ENCODE measurements around the gene ZNF692.
"Not testable (repeated sequence)": the region's sequence is repeated elsewhere in the genome, so short reads cannot be mapped to it uniquely, and the experiment has no call there.

ZNF692 gene

DNA sequence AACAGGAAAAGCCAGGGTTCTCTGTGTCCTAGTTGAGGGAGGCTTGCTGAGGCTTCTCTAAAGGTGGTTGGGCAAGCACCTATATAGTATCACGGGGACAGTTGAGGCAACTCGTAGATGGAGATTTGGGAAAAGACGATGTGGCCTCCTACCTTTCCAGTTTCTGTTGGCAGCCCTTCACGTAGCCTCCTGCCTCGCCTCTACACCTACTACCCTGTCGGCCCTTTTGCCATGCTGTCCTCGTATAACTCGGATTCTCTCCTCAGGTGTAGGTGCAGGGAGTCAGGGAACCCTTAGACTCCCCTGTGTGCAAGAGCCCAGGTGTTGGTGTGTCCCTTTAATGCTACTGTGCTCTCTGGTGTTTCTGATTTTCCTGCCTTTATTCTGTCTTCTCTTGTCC lies 10.3 kb downstream of the ZNF692 start:
- no peak for DNase-seq

DNA sequence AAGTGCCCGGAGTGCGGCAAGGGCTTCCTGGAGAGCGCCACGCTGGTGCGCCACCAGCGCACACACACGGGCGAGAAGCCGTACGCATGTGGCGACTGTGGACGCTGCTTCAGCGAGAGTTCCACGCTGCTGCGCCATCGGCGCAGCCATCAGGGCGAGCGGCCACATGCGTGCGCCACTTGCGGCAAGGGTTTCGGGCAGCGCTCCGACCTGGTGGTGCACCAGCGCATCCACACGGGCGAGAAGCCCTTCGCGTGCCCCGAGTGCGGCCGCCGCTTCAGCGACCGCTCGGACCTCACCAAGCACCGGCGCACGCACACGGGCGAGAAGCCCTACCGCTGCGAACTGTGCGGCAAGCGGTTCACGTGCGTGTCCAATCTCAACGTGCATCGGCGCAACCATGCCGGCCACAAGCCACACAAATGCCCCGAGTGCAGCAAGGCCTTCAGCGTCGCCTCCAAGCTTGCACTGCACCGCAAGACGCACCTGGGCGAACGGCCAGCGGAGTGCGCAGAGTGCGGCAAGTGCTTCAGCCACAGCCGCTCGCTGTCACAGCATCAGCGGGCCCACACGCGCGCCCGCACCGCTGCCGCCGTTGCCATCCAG lies 10.8 kb downstream of the ZNF692 start:
- no peak for DNase-seq

DNA sequence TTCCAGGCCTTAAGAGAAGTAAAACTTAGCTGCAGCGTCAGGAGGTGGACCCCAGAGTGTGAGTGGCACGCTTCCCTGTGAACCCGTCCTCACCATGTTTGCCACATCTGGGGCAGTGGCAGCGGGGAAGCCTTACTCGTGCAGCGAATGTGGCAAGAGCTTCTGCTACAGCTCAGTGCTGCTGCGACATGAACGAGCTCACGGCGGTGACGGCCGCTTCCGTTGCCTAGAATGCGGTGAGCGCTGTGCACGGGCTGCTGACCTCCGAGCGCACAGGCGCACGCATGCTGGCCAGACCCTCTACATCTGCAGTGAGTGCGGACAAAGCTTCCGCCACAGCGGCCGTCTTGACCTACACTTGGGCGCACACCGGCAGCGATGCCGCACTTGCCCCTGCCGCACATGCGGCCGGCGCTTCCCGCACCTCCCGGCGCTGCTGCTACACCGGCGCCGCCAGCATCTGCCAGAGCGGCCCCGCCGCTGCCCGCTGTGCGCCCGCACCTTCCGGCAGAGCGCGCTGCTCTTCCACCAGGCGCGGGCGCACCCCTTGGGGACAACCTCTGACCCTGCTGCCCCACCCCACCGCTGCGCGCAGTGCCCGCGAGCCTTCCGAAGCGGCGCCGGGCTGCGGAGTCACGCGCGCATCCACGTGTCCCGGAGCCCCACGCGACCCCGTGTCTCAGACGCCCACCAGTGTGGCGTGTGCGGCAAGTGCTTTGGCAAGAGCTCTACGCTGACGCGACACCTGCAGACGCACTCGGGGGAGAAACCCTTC lies 11.5 kb downstream of the ZNF692 start:
- no peak for DNase-seq

DNA sequence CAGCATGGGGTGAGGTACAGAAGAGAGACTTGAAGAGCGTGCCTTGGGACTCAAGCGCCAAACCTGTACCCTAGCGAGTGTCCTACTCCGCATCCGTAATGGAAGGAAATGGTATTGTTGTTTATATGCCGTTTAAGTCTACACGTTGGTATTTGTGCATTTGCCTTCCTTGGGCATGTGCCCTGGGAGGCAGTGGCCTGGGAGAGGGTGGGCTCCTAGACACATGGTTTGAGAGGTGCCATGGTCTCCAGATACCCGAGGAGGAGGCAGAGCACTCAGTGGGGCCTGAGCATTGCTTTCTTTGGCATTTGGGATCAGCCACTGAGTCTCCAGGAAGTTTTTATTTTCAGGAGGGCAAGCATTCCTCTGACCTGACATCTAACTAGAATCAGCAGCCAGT lies 14.4 kb downstream of the ZNF692 start:
- no peak for DNase-seq

DNA sequence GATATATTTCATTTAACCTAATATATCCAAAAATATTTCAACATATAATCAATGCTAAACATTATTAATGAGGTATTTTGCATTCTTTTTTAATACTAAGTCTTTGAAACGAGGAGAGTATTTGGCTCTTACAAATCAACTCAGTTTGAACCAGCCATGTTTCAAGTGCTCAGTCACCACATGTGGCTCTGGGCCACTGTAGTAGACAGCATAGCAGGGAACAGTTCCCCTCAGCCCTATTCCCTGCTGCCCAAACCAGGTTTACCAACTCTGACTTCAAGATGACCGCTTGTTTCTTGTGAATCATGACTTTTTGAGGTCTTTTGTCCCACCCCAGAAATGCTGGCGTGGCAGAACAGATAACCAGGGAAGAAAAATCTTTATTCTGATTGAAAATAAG lies 15.2 kb downstream of the ZNF692 start:
- no peak for DNase-seq

DNA sequence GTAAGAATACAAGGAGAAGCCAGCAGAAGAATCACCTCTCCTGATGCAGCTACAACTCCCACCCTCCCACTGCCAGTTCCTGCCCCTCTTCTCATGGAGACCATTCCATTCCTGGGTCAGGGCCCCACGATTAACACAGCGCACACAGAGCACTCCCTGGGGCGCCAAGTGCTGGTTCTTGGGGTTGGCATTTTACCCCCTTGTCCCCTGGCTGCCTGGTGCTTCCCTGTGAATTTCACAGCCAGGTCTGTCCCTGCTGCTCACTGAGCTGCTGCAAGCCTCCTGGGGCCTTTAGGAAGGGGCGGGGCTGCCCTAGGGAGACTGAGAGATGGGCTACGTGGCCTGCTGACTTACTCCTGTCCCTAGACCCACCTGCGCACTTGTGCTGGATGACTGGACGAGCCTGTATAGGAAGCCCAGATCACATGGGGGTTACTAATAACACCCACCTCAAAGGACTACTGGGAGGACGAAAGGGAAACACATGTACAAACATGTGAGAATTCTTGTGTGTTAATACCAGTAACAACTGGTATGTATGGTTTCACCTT lies 16.0 kb downstream of the ZNF692 start:
- no peak for DNase-seq

DNA sequence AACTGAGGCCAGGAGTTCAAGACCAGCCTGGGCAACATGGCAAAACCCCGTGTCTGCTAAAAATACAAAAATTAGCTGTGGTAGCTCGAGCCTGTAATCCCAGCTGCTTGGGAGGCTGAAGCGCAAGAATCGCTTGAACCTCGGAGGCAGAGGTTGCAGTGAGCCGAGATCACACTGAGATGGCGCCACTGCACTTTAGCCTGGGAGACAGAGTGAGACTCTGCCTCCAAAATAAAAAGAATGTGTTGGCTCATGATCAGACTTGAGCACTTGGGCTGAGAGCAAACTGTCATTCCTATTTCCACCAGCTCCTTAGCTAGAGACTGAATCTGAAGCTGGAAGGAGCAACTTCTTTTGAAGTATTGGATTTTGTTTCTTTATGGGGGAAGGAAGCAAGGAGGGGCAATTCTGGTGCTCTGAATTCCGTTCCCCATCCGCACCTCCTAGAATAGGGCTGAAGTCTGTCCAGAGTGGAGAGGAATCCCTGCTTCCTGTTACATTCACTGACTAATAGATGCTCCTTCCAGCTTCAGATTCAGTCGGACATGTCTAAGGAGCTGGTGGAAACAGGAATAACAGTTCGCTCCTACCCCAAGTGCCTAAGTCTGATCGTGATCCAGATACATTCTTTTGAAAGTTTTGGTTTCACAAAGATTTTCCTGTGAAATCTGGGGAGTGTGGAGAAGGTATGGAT lies 17.0 kb downstream of the ZNF692 start:
- DNase-seq, result no peak

DNA sequence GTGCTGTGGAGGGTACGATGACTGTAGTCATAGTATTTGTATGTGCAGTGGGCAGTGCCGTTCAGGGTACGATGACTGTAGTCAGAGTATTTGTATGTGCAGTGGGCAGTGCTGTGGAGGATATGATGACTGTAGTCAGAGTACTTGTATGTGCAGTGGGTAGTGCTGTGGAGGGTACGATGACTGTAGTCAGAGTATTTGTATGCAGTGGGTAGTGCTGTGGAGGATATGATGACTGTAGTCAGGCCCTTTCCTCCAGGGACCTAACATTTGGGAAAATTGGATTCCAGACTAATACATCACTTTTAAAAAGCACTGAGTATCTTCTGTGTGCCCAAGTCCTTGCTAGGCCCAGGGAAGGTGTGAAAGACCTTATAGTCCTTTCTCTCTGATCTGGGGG lies 17.9 kb downstream of the ZNF692 start:
- no peak for DNase-seq

DNA sequence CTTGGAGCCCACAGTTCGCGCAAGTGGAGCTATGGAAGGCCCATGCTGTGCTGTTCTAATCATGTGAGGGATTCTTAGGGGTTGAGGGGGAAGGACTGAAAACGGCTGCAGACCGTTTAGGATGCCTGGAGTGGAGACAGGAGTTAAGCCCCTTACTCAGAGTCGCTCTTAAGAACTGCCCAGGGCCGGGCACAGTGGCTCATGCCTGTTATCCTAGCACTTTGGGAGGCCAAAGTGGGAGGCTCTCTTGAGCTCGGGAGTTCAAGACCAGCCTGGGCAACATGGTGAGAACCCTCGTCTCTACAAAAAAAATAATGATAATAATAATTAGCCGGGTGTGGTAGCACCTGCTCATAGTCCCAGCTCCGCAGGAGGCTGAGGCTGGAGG lies 19.7 kb downstream of the ZNF692 start:
- DNase-seq, result no peak

DNA sequence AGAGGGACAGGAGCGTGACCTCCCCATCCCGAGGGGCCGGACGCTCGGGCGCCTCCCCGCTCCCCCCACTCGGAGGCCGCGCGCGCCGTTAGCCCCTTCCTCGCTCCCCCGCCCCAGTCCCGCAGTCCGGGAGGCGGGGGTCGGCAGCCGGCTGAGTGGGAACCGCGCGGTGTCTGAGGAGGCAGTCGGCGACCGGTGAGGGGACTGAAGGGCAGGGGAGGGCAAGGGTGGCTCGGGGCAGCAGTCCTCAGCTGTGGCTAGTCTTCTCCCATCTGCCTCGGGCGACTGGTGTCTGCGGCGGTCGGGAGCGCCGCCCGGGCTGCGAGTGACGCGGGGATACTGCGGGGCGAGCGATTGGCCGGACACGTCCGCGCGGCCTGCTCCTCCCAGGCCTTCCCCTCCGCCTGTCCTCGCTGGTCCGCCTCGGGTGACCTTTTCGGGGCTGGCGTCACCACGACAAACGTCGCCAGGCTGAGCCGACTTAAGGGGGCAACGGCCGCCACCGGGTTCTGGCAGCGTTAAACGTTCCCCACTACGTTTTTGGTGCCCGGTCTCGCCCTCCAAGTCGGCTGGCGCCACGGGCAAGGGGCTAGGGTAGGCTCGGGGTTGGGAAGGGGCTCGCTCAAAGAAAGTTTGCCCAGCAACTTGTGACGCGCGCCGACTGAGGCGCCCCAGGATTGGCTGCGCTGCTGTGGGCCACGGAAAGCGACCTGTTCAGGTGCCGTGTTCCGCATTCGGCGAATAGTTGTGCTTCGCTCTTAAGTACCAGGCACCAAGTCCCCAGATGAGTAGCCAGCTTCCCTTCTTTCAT lies 20.3 kb downstream of the ZNF692 start:
- DNase-seq, result peak; percentile 90

DNA sequence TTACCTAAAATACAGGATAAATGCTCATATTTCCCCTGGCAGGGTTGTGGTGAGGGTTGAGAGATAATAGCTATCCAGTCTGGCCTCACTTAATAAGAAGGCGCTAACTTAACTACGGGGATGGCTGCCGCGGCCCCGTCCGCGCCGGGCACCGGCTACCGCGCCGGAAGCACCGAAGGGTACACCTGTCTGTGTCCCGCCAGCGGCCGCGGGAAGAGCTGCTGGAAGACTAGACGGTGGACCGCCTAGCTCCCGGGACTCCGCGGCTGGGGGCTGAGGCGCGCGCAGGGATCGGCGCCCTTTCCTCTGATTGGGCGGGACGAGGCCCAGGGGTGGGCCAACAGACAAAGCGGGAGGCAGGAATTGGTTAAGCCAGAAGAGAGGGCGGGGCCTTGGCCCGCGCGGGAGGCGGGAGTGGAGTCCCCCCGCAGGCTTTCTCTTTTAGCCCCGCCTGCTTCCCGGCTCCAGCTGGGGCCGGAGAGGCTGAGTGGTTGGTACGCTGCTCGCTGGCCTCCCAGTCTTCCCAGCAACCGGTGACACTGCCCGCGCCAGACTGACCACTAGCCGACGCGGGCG lies 21.0 kb downstream of the ZNF692 start, which contains the start of gene ZNF672:
Gene ZNF672, plus strand, starts transcription at position 444 of the 576 bp plus-strand sequence. CDS start 9,051 bp downstream, outside the sequence.
- DNase-seq, result peak; percentile 97

DNA sequence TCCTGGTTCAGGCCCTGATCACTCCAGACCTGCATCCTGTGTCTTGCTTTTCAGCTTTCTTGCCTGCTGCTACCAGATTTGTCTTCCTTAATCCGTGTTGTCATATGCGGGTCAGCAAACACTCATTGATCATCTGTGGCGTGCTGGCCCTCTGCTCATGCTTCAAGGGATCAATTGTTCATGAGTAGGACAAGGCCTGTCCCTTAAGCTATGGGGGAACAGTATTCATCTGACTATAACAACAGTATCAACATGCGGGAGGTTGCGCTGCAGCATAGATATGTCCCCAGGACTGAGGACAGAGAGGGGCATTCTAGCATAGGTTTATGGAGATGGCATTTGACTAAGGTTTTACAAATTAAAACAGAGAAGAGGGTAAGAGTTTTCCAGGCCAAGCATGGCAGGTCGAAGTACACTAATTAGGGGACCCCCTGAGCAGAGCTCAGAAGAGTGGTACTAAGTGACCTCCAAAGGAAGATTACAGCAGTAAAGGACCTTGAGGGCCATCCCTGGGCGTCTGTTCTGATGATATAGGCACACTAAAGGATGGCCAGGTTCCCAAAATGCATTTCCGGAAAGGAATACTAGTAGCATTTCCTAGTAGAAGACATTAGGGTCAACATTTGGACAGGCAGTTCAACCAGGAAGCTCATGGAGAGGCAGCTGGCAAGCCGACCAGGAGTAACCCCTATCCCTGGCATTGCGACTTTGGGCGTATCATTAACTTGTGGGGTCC lies 21.7 kb downstream of the ZNF692 start:
- no peak for DNase-seq

DNA sequence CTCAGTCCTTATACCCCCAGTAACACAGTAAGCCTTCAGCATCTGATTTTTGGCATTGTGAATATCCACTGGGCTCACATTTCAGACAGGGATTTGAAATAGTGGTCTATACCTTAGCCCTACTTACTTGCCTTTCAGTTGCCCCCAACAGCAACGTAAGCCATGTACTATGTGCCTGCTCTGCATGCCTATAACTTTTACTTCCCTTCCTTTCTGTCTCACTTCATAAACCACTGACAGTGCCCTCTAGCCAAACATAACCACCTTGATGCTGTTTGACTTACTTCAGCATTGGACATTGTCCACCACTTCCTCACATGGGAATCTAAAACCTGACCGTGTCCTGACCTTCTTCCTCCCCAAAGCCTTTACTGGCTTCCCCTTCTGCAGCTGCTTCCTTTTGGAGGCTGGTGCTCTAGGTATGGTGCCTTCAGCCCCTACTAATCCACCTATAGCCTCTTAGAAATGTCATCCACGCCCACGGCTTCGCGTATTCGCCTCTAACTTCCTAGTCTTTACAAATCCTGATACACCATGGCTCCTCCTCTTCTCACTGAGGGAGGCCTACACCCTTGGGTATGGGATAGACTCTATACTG lies 24.4 kb downstream of the ZNF692 start:
- no peak for DNase-seq

DNA sequence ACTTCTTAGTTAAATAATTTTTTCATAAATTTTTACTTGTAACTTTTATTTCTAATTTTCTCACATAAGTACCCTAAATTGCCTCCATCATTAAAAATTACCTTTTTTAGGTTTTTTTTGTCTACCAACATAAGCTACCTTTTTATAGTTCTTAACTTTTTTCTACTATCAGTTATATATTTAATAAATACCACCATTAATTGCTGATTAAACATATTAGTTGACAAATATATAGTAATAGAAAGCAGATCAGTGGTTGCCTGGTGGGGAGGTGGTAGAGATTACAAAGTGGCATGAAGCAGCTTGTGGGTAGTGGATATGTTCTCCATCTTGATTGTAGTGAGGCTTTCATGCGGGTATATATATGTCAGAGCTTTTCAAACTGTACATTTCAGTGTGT lies 27.0 kb downstream of the ZNF692 start:
- DNase-seq, result no peak

DNA sequence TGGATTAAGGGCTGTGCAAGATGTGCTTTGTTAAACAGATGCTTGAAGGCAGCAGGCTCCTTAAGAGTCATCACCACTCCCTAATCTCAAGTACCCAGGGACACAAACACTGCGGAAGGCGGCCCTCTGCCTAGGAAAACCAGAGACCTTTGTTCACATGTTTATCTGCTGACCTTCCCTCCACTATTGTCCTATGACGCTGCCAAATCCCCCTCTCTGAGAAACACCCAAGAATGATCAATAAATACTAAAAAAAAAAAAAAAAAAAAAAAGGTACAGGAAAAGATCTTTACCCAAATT lies 28.2 kb downstream of the ZNF692 start:
- DNase-seq, result not testable (repeated sequence)

DNA sequence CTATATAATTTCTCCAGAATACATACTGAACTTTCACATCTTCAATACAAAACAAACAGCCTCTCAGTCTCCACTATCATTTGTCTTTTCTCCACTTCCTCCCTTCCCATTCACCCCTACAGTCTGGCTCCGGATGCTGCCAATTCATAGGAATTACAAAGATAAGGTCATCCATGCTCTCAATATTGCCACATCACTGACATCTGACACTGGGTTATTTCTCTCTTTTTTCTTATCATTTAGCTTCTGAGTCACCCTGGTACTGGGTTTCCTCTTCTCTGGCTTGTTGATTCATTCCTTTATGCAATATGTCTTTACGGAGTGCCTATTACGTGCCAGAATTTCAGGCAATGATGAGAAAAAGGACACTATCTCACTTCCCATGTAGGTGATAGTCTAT lies 30.0 kb downstream of the ZNF692 start:
- no peak for DNase-seq

DNA sequence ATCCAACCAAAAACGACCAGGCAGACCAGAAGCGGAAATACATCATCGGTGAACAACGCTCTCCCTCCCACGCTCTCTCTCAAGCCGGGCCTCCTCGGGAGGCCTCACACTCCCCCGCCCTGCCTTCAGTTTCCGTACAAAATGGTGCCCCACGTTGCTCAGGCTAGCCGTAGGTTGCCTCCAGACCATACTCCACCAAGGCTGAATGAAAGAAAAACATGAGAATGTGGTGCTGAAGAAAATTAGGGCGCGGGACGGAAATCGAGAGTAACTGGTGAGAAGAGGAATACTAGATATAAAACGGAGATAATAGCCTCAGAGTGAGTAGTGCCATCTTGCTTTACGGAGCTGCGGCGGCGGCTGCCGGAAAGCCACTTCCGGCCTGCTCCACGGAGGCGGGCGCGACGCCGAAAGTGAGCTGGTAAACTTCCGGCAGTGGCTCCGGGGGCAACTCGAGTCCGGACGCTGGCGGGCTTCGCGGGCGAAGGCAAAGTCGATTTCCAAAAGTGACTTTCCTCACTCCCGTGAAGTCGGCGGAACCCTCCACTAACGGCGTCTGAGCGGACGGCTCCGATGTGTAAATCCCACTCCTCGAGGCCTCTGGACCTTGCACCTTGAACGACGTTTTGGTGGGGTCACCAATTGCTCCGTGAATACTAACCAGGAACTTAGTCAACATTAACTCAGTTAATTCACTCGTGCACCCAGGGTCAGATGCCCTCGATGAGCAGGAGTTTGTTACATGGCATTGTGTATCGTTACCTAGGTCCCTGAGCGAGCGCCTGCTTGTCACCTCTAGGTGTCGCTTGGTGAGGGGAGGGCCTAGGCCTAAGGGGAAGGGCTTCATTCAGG lies 32.8 kb downstream of the ZNF692 start, which contains the start of gene SH3BP5L:
Gene SH3BP5L, minus strand, starts transcription at position 7 of the 852 bp plus-strand sequence. CDS start 980 bp downstream, outside the sequence.
- peak; percentile 95 for DNase-seq

DNA sequence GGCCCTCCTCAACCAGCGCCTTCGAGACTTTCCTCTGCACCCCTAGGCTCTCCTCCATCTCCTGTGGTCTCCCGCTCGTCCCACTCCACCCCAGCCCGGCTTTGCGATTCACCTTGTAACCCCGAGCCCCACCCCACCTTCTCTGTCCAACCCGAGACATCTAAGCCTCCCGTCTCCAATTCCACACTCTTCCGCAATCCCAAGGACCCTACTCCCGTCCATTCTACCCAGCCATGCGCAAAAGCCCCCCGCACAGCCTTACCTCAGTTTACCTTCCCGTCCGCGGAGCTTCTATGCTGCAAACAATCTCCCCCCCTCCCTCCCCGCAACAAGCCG lies 33.3 kb downstream of the ZNF692 start:
- no peak for DNase-seq

DNA sequence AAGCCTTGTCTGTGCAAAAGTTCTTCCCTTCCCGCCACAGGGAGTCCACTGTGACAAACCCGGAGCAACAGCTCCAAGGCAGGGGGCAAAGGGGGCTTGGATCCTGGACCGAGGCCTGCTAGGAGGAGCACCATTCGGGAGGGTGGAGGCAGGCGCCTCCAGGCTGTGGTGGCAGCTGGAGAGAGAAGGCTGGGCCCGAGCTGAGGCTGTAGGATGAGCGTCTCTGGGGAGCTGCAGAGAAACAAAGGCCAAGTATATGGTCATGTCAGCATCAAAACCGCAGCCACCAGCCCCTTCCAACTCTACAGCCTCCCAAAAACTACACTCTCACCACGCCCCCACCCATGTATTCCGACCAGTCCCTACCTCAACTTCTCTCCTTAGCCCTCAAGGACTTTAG lies 33.7 kb downstream of the ZNF692 start:
- no peak for DNase-seq

DNA sequence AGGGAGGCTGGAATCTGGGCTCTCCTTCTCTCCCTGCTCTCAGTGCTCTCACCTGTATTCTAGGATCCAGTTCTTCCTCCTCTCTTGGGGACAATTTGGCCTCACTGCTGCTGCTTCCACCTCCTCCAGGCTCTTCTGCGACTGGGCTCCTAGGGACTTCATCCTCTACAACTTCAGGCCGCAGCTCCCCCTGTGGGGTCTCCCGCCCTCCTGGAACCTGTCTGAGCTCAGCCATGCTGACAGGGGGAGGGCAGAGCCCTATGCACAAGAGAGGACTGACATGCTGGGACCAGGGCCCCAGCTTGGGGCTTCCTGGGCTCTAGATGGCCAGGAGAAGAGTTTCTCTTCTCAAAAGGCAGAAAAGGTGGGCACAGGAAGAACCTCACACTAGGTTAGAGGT lies 34.2 kb downstream of the ZNF692 start:
- DNase-seq, result no peak

DNA sequence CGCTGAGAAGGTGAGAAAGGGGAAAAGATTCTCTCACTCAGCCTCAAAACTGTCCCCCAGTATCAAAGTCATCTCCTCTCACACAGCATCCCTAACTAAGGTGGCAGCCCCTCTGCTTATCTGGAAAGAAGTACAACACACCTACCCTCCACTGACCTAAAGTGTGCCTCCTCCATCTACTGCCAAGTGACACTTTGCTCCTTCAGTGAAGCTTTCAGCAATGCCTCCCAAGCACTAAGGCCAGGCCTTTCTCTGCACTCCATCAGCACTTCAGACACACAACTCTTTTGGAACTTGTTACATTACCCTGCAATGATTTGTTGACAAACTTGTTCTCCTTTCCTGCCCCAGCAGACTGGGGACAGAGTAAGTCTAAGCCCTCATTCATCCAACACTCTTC lies 34.6 kb downstream of the ZNF692 start:
- DNase-seq, result no peak
